ENCODE data around the gene CRACDL.
"Not testable (repeated sequence)": the region's sequence is repeated elsewhere in the genome, so short reads cannot be mapped to it uniquely, and the experiment has no call there.

The CRACDL gene

DNA sequence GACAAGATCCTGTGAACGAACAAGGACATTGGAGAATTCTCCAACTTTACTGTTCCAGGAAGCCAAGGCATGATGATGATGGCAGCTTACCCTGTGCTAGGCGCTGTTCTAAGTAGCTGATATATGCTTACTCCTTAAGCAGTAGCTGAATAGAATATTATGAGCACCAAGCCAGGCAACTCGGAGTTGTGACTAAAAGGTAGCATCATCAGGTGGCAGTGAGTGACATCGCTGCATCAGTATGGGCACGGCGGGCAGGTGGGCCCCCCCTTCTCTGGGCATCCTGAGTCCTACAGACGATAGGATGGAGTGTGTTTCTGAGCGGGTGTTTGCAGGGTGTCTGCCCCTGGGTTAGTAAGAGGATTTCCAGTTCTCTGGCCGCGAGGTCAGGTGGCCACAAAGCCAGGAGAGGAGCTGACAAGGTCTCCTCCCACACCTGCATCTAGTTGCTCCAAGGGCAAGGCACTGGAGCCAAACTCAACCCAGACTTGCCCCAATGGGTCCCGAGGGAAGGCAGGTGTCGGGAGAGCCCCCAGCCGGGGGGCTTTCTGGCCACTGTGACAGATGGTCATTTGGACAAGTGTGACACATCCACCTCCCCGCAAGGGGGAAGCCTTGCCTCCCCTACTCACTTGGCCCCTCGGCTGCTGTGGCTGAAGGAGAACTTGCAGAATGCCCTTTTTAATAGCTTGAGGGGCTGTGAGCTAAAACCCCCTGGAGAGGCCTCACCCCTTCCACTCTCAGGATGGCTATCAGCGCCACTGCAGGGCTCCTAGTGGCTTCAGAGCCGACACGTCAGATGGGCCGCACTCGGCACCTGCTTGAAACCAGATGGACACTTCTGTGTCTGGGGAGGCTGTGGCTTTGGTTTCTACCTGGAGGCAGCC is 55.5 kb downstream of the CRACDL start:
- no peak for DNase-seq (ENCODE audit: low spot score)
- H3K27ac ChIP-seq (replicated peaks; ENCODE audit: low read length) = no peak overlapping the region
- no peak overlapping the region for H3K14ac ChIP-seq (ENCODE audit: low read length)
- peaks cover 0 to 10% (median 0%) of the 10 kb centered on the region in 3 experiments for H3K27me3 ChIP-seq (ENCODE audit: control insufficient read depth in 3 of 3, insufficient read depth in 3 of 3, low read depth in 1 of 3, low read length in 3 of 3)
- H4K91ac ChIP-seq (ENCODE audit: low read depth, low read length, poor library complexity) = no peak overlapping the region
- no peak overlapping the region for H4K8ac ChIP-seq (ENCODE audit: low read depth, low read length)
- no peaks in the 10 kb centered on the region for H3K79me1 ChIP-seq (ENCODE audit: low read depth, low read length)
- no peak overlapping the region for H3K4me3 ChIP-seq (ENCODE audit: low read length in 2 of 2)
- H3K18ac ChIP-seq (ENCODE audit: low read length) = no peak overlapping the region
- H3K9ac ChIP-seq (ENCODE audit: low read depth, low read length, poor library complexity) = no peak overlapping the region
- H3K4me1 ChIP-seq (ENCODE audit: control insufficient read depth in 2 of 2, insufficient read depth in 1 of 2, low read depth in 1 of 2, low read length in 2 of 2) = peaks cover 0 to 1% of the 10 kb centered on the region in 2 donors
- H2BK15ac ChIP-seq (ENCODE audit: low read length) = no peak overlapping the region
- no peak overlapping the region for H2BK120ac ChIP-seq (ENCODE audit: low read depth, low read length)
- H3K4me2 ChIP-seq (ENCODE audit: insufficient read depth, low read length, poor library complexity, severe bottlenecking) = no peak overlapping the region
- H3K23ac ChIP-seq (ENCODE audit: low read depth, low read length, poor library complexity) = no peak overlapping the region
- H2AK5ac ChIP-seq (ENCODE audit: low read depth, low read length) = no peak overlapping the region
- no peaks in the 10 kb centered on the region for H3K9me3 ChIP-seq (replicated peaks in 1 of 2; ENCODE audit: control insufficient read depth in 2 of 2, insufficient read depth in 1 of 2, low read depth in 1 of 2, low read length in 2 of 2)
- WGBS, 2 donors (ENCODE audit: extremely low coverage in 2 of 2, insufficient read length in 2 of 2, insufficient replicate concordance in 1 of 2) = no CpG with 5 or more reads among the region's 20 CpGs
- no peak overlapping the region for H2AFZ ChIP-seq (ENCODE audit: low read length)
- H2BK5ac ChIP-seq (ENCODE audit: low read length) = no peak overlapping the region
- no peak overlapping the region for H3K4ac ChIP-seq (ENCODE audit: low read length)
- H2BK12ac ChIP-seq (ENCODE audit: low read length) = no peak overlapping the region
- H3K36me3 ChIP-seq (replicated peaks in 1 of 2; ENCODE audit: control insufficient read depth in 2 of 2, insufficient read depth in 2 of 2, low read length in 2 of 2) = no peaks in the 10 kb centered on the region

- not testable (repeated sequence) for H3K14ac ChIP-seq (ENCODE audit: low read length); H2AFZ ChIP-seq (ENCODE audit: low read length); H2BK120ac ChIP-seq (ENCODE audit: low read depth, low read length); H4K91ac ChIP-seq (ENCODE audit: low read depth, low read length, poor library complexity); H4K8ac ChIP-seq (ENCODE audit: low read depth, low read length); DNase-seq (ENCODE audit: low spot score); H2BK12ac ChIP-seq (ENCODE audit: low read length); H3K4me2 ChIP-seq (ENCODE audit: insufficient read depth, low read length, poor library complexity, severe bottlenecking); H3K9ac ChIP-seq (ENCODE audit: low read depth, low read length, poor library complexity); H3K4me1 ChIP-seq (ENCODE audit: control insufficient read depth in 2 of 2, insufficient read depth in 1 of 2, low read depth in 1 of 2, low read length in 2 of 2); H3K4me3 ChIP-seq (ENCODE audit: low read length in 2 of 2); H2AK5ac ChIP-seq (ENCODE audit: low read depth, low read length); H2BK5ac ChIP-seq (ENCODE audit: low read length); H2BK15ac ChIP-seq (ENCODE audit: low read length); H3K79me1 ChIP-seq (ENCODE audit: low read depth, low read length); H3K23ac ChIP-seq (ENCODE audit: low read depth, low read length, poor library complexity); H3K4ac ChIP-seq (ENCODE audit: low read length); H3K18ac ChIP-seq (ENCODE audit: low read length); H3K9me3 ChIP-seq (replicated peaks in 1 of 2; ENCODE audit: control insufficient read depth in 2 of 2, insufficient read depth in 1 of 2, low read depth in 1 of 2, low read length in 2 of 2); H3K36me3 ChIP-seq (replicated peaks in 1 of 2; ENCODE audit: control insufficient read depth in 2 of 2, insufficient read depth in 2 of 2, low read length in 2 of 2); H3K27ac ChIP-seq (replicated peaks; ENCODE audit: low read length)
- WGBS, 2 donors (ENCODE audit: extremely low coverage in 2 of 2, insufficient read length in 2 of 2, insufficient replicate concordance in 1 of 2) = no CpG with 5 or more reads among the region's 5 CpGs
- peaks cover 0 to 22% (median 0%) of the 10 kb centered on the region in 3 experiments for H3K27me3 ChIP-seq (ENCODE audit: control insufficient read depth in 3 of 3, insufficient read depth in 3 of 3, low read depth in 1 of 3, low read length in 3 of 3)
Measured at GRCh38 chr2:98877658-98878057, 58.4 kb downstream of the CRACDL start.

GRCh38 chr2:98876741-98877140 is 59.3 kb downstream of the CRACDL start:
- no peak overlapping the region for H3K14ac ChIP-seq (ENCODE audit: low read length)
- H3K36me3 ChIP-seq (replicated peaks in 1 of 2; ENCODE audit: control insufficient read depth in 2 of 2, insufficient read depth in 2 of 2, low read length in 2 of 2) = no peaks in the 10 kb centered on the region
- no peak overlapping the region for H2BK15ac ChIP-seq (ENCODE audit: low read length)
- WGBS, 2 donors (ENCODE audit: extremely low coverage in 2 of 2, insufficient read length in 2 of 2, insufficient replicate concordance in 1 of 2) = no CpG with 5 or more reads among the region's 3 CpGs
- H3K4ac ChIP-seq (ENCODE audit: low read length) = no peak overlapping the region
- H4K91ac ChIP-seq (ENCODE audit: low read depth, low read length, poor library complexity) = no peak overlapping the region
- no peaks in the 10 kb centered on the region for H3K79me1 ChIP-seq (ENCODE audit: low read depth, low read length)
- H2AK5ac ChIP-seq (ENCODE audit: low read depth, low read length) = no peak overlapping the region
- no peak overlapping the region for H2BK12ac ChIP-seq (ENCODE audit: low read length)
- H2BK120ac ChIP-seq (ENCODE audit: low read depth, low read length) = no peak overlapping the region
- no peak overlapping the region for H2BK5ac ChIP-seq (ENCODE audit: low read length)
- H3K27ac ChIP-seq (replicated peaks; ENCODE audit: low read length) = no peak overlapping the region
- H3K4me1 ChIP-seq (ENCODE audit: control insufficient read depth in 2 of 2, insufficient read depth in 1 of 2, low read depth in 1 of 2, low read length in 2 of 2) = peaks cover 0 to 1% of the 10 kb centered on the region in 2 donors
- H3K23ac ChIP-seq (ENCODE audit: low read depth, low read length, poor library complexity) = no peak overlapping the region
- no peak overlapping the region for H3K18ac ChIP-seq (ENCODE audit: low read length)
- no peak for DNase-seq (ENCODE audit: low spot score)
- H3K9ac ChIP-seq (ENCODE audit: low read depth, low read length, poor library complexity) = no peak overlapping the region
- H3K4me2 ChIP-seq (ENCODE audit: insufficient read depth, low read length, poor library complexity, severe bottlenecking) = no peak overlapping the region
- no peaks in the 10 kb centered on the region for H3K9me3 ChIP-seq (replicated peaks in 1 of 2; ENCODE audit: control insufficient read depth in 2 of 2, insufficient read depth in 1 of 2, low read depth in 1 of 2, low read length in 2 of 2)
- no peak overlapping the region for H4K8ac ChIP-seq (ENCODE audit: low read depth, low read length)
- H3K4me3 ChIP-seq (ENCODE audit: low read length in 2 of 2) = no peak overlapping the region
- H2AFZ ChIP-seq (ENCODE audit: low read length) = no peak overlapping the region
- H3K27me3 ChIP-seq (ENCODE audit: control insufficient read depth in 3 of 3, insufficient read depth in 3 of 3, low read depth in 1 of 3, low read length in 3 of 3) = peaks cover 0 to 22% (median 0%) of the 10 kb centered on the region in 3 experiments

DNA sequence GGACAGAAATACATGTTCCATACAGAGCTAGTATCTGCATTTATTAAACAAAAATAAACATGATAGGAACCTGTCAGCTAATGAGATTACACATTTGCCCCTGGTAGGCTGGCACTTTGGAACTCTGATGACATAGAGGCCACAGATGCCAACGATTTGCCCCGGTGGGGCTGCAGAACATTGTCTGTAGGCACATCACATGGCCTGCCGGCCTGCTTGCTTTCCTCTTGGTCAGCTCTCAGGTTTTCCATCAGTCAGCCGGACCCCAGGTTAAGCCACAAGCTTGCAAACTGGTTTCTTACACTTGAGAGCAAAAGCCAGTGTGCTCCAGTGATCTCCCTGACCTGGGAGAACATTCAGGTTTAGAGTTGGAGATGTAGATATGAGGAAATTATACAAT is 60.3 kb downstream of the CRACDL start:
- Histone ChIP-seq H3K14ac (ENCODE audit: low read length) (no peak overlapping the region), H3K9me3 (replicated peaks in 1 of 2; ENCODE audit: control insufficient read depth in 2 of 2, insufficient read depth in 1 of 2, low read depth in 1 of 2, low read length in 2 of 2) (no peaks in the 10 kb centered on the region), H3K79me1 (ENCODE audit: low read depth, low read length) (no peaks in the 10 kb centered on the region), H3K4me3 (ENCODE audit: low read length in 2 of 2) (no peak overlapping the region), H3K27me3 (ENCODE audit: control insufficient read depth in 3 of 3, insufficient read depth in 3 of 3, low read depth in 1 of 3, low read length in 3 of 3) (peaks cover 0 to 22% (median 0%) of the 10 kb centered on the region in 3 experiments), H4K91ac (ENCODE audit: low read depth, low read length, poor library complexity) (no peak overlapping the region), H3K4ac (ENCODE audit: low read length) (no peak overlapping the region), H4K8ac (ENCODE audit: low read depth, low read length) (no peak overlapping the region), H3K23ac (ENCODE audit: low read depth, low read length, poor library complexity) (no peak overlapping the region), H2BK120ac (ENCODE audit: low read depth, low read length) (no peak overlapping the region), H3K4me1 (ENCODE audit: control insufficient read depth in 2 of 2, insufficient read depth in 1 of 2, low read depth in 1 of 2, low read length in 2 of 2) (peaks cover 0 to 1% of the 10 kb centered on the region in 2 donors), H2BK12ac (ENCODE audit: low read length) (no peak overlapping the region), H3K18ac (ENCODE audit: low read length) (no peak overlapping the region), H2BK15ac (ENCODE audit: low read length) (no peak overlapping the region), H2AFZ (ENCODE audit: low read length) (no peak overlapping the region), H3K4me2 (ENCODE audit: insufficient read depth, low read length, poor library complexity, severe bottlenecking) (no peak overlapping the region), H3K9ac (ENCODE audit: low read depth, low read length, poor library complexity) (no peak overlapping the region), H3K27ac (replicated peaks; ENCODE audit: low read length) (no peak overlapping the region), H3K36me3 (replicated peaks in 1 of 2; ENCODE audit: control insufficient read depth in 2 of 2, insufficient read depth in 2 of 2, low read length in 2 of 2) (no peaks in the 10 kb centered on the region), H2BK5ac (ENCODE audit: low read length) (no peak overlapping the region), H2AK5ac (ENCODE audit: low read depth, low read length) (no peak overlapping the region)
- WGBS, 2 donors (ENCODE audit: extremely low coverage in 2 of 2, insufficient read length in 2 of 2, insufficient replicate concordance in 1 of 2) = no CpG with 5 or more reads among the region's 4 CpGs
- no peak for DNase-seq (ENCODE audit: low spot score)

Data from neuronal stem cell (in vitro differentiated cells).